Measurements from ENCODE around the gene IL4R. TPM values are rescaled to one million over a fixed set of nuclear protein-coding genes. Genes with fewer than 3 reads are reported as not detected.

Gene IL4R
- polyA plus RNA-seq, 1 donor from 2014 or later, result 0.07 TPM

- Histone ChIP-seq H3K9ac (ENCODE audit: low read length) (no peak overlapping the region), H3K9me2 (ENCODE audit: insufficient read depth, low read length) (no peaks in the 10 kb centered on the region), H3K27ac (ENCODE audit: low read length) (no peak overlapping the region), H3K4me2 (ENCODE audit: low read length) (no peak overlapping the region), H3K79me2 (replicated peaks; ENCODE audit: insufficient read depth, low read length) (no peaks in the 10 kb centered on the region), H2AFZ (ENCODE audit: low read depth, low read length) (no peak overlapping the region), H3K36me3 (ENCODE audit: insufficient read depth, low read length) (no peaks in the 10 kb centered on the region), H3K4me3 (ENCODE audit: low read length) (no peak overlapping the region), H3K9me3 (ENCODE audit: low read length) (no peaks in the 10 kb centered on the region), H4K20me1 (ENCODE audit: insufficient read depth) (no peaks in the 10 kb centered on the region), H3K27me3 (ENCODE audit: insufficient read depth, low read depth, low read length) (peaks cover 13% of the 10 kb centered on the region), H3F3A (ENCODE audit: insufficient read depth, low read length, poor library complexity, severe bottlenecking) (no peaks in the 10 kb centered on the region)
- TF ChIP-seq POLR2AphosphoS5 (IDR thresholded peaks at IDR 0.05) (no peak), TAF1 (IDR thresholded peaks at IDR 0.05; ENCODE audit: low read depth) (no peak), EP300 (conservative IDR thresholded peaks at IDR 0.05; ENCODE audit: poor library complexity, severe bottlenecking) (no peak), EZH2 (IDR thresholded peaks at IDR 0.05; ENCODE audit: borderline replicate concordance, insufficient read depth, low read length, poor library complexity, severe bottlenecking) (no peak)
These were observed 5.6 kb downstream of the IL4R start for GRCh38 chr16:27319257-27319965.

- Histone ChIP-seq H3K4me3 (ENCODE audit: low read length) (no peak overlapping the region), H3K36me3 (ENCODE audit: insufficient read depth, low read length) (no peaks in the 10 kb centered on the region), H3K9me3 (ENCODE audit: low read length) (no peaks in the 10 kb centered on the region), H3K9me2 (ENCODE audit: insufficient read depth, low read length) (no peaks in the 10 kb centered on the region), H3K27ac (ENCODE audit: low read length) (no peak overlapping the region), H2AFZ (ENCODE audit: low read depth, low read length) (no peak overlapping the region), H3K79me2 (replicated peaks; ENCODE audit: insufficient read depth, low read length) (no peaks in the 10 kb centered on the region), H3K9ac (ENCODE audit: low read length) (no peak overlapping the region), H3K27me3 (ENCODE audit: insufficient read depth, low read depth, low read length) (peaks cover 3% of the 10 kb centered on the region), H3F3A (ENCODE audit: insufficient read depth, low read length, poor library complexity, severe bottlenecking) (no peaks in the 10 kb centered on the region), H4K20me1 (ENCODE audit: insufficient read depth) (no peaks in the 10 kb centered on the region), H3K4me2 (ENCODE audit: low read length) (no peak overlapping the region)
- TF ChIP-seq EP300 (conservative IDR thresholded peaks at IDR 0.05; ENCODE audit: poor library complexity, severe bottlenecking) (no peak), POLR2AphosphoS5 (IDR thresholded peaks at IDR 0.05) (no peak), RAD21 (conservative IDR thresholded peaks at IDR 0.05) (no peak), REST (IDR thresholded peaks at IDR 0.05; ENCODE audit: borderline replicate concordance) (no peak), SMC3 (conservative IDR thresholded peaks at IDR 0.05; ENCODE audit: poor library complexity) (no peak)
These were observed 6.7 kb downstream of the IL4R start for GRCh38 chr16:27320261-27321012.
